ENCODE measurements around the gene CD34.

The CD34 gene

DNA sequence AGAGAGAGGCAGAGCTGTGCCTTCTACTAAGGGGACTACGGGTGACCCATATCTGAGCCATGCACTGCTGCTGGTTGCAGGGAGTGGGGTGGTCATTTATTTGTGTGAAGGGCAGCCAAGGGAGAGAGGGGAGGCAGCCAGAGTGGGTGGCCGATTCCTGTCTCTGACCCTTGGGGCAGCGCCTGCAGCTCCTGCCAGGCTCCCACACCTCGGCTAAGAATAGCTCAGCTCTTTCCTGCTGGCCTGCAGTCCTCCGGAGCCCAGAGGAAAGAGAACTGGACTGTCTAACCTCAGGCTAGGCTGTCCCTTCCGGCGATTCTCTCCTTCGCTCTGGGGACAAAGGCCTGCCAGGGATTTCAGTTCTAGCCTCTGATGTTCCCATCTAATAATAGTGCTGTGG is 11.6 kb upstream of the CD34 start:
- TF ChIP-seq, protein P1, sequence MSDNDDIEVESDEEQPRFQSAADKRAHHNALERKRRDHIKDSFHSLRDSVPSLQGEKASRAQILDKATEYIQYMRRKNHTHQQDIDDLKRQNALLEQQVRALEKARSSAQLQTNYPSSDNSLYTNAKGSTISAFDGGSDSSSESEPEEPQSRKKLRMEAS (IDR thresholded peaks at IDR 0.05; ENCODE audit: low read depth, low read length): no peak
- no peak for TF ChIP-seq MYC (IDR thresholded peaks at IDR 0.05; ENCODE audit: low read depth, low read length)
- TF ChIP-seq, protein P2, sequence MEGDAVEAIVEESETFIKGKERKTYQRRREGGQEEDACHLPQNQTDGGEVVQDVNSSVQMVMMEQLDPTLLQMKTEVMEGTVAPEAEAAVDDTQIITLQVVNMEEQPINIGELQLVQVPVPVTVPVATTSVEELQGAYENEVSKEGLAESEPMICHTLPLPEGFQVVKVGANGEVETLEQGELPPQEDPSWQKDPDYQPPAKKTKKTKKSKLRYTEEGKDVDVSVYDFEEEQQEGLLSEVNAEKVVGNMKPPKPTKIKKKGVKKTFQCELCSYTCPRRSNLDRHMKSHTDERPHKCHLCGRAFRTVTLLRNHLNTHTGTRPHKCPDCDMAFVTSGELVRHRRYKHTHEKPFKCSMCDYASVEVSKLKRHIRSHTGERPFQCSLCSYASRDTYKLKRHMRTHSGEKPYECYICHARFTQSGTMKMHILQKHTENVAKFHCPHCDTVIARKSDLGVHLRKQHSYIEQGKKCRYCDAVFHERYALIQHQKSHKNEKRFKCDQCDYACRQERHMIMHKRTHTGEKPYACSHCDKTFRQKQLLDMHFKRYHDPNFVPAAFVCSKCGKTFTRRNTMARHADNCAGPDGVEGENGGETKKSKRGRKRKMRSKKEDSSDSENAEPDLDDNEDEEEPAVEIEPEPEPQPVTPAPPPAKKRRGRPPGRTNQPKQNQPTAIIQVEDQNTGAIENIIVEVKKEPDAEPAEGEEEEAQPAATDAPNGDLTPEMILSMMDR (IDR thresholded peaks at IDR 0.05; ENCODE audit: low read depth, low read length): no peak
- no peak for TF ChIP-seq POLR2A (IDR thresholded peaks at IDR 0.05; ENCODE audit: extremely low read depth, insufficient read length)
- DNase-seq (ENCODE audit: low read depth): no peak
- no peak overlapping the region for H3K4me3 ChIP-seq (ENCODE audit: low read depth, low read length)

DNA sequence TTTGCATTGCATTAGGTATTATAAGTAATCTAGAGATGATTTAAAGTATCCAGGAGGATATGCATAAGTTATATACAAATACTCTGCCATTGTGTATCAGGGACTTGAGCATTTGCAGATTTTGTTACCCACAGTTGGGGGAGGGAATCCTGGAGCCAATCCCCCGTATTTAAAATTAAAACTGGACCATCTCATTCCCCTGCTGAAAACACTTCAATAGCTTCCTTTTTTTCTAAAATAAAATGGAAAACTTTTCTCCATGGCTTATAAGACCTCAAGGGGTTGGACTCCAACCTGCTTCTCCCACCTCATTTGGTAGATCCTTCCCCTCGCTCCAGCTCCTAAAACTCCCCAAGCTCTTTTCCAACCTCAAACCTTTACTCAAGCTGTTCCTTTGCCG is 10.4 kb upstream of the CD34 start:
- no peak for DNase-seq (ENCODE audit: low read depth)
- H3K4me3 ChIP-seq (ENCODE audit: low read depth, low read length): no peak overlapping the region
- no peak for TF ChIP-seq POLR2A (IDR thresholded peaks at IDR 0.05; ENCODE audit: extremely low read depth, insufficient read length)
- TF ChIP-seq MYC (IDR thresholded peaks at IDR 0.05; ENCODE audit: low read depth, low read length): no peak
- TF ChIP-seq, protein P1 (IDR thresholded peaks at IDR 0.05; ENCODE audit: low read depth, low read length): no peak
- TF ChIP-seq, protein P2 (IDR thresholded peaks at IDR 0.05; ENCODE audit: low read depth, low read length): no peak

GRCh38 chr1:207920444-207921021 is 9.6 kb upstream of the CD34 start:
- H3K4me3 ChIP-seq (ENCODE audit: low read depth, low read length): no peak overlapping the region
- TF ChIP-seq POLR2A (IDR thresholded peaks at IDR 0.05; ENCODE audit: extremely low read depth, insufficient read length) (no peak), MYC (IDR thresholded peaks at IDR 0.05; ENCODE audit: low read depth, low read length) (no peak)
- TF ChIP-seq, protein P2 (IDR thresholded peaks at IDR 0.05; ENCODE audit: low read depth, low read length): no peak
- TF ChIP-seq, protein P1 (IDR thresholded peaks at IDR 0.05; ENCODE audit: low read depth, low read length): no peak
- no peak for DNase-seq (ENCODE audit: low read depth)

DNA sequence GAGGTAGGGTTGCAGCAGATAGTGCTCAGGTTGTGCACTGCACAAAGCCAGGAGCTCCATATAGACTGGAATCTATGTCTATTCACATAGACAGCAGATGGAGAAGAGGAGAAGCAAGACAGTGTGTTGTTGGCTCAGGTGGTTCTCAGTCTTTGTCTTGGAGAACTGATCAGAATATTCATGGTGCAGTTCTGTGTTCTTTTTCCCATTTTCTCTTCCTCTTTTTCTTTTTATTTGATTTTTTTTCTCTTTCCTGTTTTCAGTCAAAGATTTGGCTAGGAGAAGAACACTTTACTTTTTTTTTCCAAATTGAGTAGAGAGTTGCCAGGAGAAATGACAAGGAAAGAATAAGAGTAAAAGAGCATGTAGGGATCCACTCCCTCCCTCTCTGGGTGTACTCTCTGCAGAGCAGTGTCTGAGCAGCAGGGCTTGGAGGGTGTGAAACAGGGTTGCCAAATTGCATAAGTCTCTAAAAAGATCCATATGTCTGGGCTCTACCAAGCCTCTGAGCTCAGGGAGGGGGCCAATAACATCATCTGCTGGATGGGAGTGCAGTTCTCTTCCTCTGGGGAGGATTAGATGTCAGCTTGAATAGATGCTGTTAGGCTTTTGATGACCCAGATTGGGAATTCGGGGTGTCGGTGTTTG is 8.7 kb upstream of the CD34 start:
- TF ChIP-seq, protein P2 (IDR thresholded peaks at IDR 0.05; ENCODE audit: low read depth, low read length): no peak
- TF ChIP-seq, protein P1 (IDR thresholded peaks at IDR 0.05; ENCODE audit: low read depth, low read length): no peak
- TF ChIP-seq POLR2A (IDR thresholded peaks at IDR 0.05; ENCODE audit: extremely low read depth, insufficient read length) (no peak), MYC (IDR thresholded peaks at IDR 0.05; ENCODE audit: low read depth, low read length) (no peak)
- DNase-seq (ENCODE audit: low read depth): peak; percentile 23
- H3K4me3 ChIP-seq (ENCODE audit: low read depth, low read length): no peak overlapping the region

DNA sequence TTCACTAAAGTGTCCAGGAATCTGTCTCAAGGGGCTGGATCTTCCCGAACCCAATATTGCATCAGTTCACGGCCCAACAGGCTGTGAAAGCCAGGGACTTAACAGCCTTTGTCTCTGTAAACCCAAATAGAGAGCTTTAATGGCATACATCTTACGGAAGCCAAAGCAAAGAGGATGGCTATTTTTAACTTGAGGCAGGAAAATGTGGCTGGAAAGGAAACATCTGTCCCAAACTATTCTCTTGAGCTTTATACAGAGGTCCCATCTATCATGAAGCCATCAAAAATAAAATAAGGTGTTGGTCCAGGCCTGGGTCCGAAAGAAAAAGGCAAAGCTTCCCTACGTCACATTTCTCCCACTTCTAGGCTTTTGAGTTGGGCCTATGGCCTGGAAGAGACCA is 7.7 kb upstream of the CD34 start:
- H3K4me3 ChIP-seq (ENCODE audit: low read depth, low read length): no peak overlapping the region
- no peak for DNase-seq (ENCODE audit: low read depth)
- TF ChIP-seq MYC (IDR thresholded peaks at IDR 0.05; ENCODE audit: low read depth, low read length): no peak
- TF ChIP-seq POLR2A (IDR thresholded peaks at IDR 0.05; ENCODE audit: extremely low read depth, insufficient read length): no peak
- TF ChIP-seq, protein P2 (IDR thresholded peaks at IDR 0.05; ENCODE audit: low read depth, low read length): no peak
- TF ChIP-seq, protein P1 (IDR thresholded peaks at IDR 0.05; ENCODE audit: low read depth, low read length): no peak

Measured in NB4 (cell line).